Brain microvascular endothelial cell (primary cell): ENCODE measurements around the gene MKX.

Source experiments
- DNase-seq: peaks from one replicate; pipeline ENCODE4 v3.0.0-alpha.2; 2020
- H3K27ac ChIP-seq: fragments of 250-450 bp; sonication (Bioruptor Pico); 2 replicates; pipeline ENCODE4 v1.5.1; 2020; ENCODE audit warnings: mild to moderate bottlenecking, moderate library complexity
- H3K27me3 ChIP-seq: fragments of 250-450 bp; sonication (Bioruptor Pico); replicated peaks from 2 replicates; pipeline ENCODE4 v1.5.1; 2020; ENCODE audit warnings: mild to moderate bottlenecking
- H3K36me3 ChIP-seq: fragments of 250-450 bp; sonication (Bioruptor Pico); replicated peaks from 2 replicates; pipeline ENCODE4 v1.5.1; 2020; ENCODE audit warnings: mild to moderate bottlenecking
- H3K4me3 ChIP-seq: 2 replicates; pipeline ENCODE4 v1.5.1; 2011; ENCODE audit warnings: low read depth, mild to moderate bottlenecking, control low read depth, low read length, moderate library complexity
- CTCF ChIP-seq: IDR thresholded peaks from 2 replicates; pipeline ENCODE4 v1.5.1; 2011; ENCODE audit warnings: low read depth, mild to moderate bottlenecking, moderate library complexity, low read length, control low read depth, inconsistent platforms; ENCODE audit errors: missing control alignments
- in situ Hi-C: cut with HindIII; loops from 2 replicates; pipeline ENCODE4 v1.10.0; 2017; ENCODE audit warnings: low sequenced_read_pairs, low pct_ligation_motif_present

Gene MKX

GRCh38 chr10:27680691-27681605, 64.7 kb downstream of the MKX start:
- in situ Hi-C loops = no loop called here
- Histone ChIP-seq H3K4me3 (no peak overlapping the region), H3K27me3 (no peaks in the 10 kb centered on the region), H3K36me3 (no peaks in the 10 kb centered on the region), H3K27ac (no peak overlapping the region)
- peak; percentile 20 for TF ChIP-seq CTCF
- peak; percentile 51 for DNase-seq

- no peak for DNase-seq
- H3K27ac ChIP-seq = no peak overlapping the region
- H3K36me3 ChIP-seq = no peaks in the 10 kb centered on the region
- H3K4me3 ChIP-seq = no peak overlapping the region
- no peak for TF ChIP-seq CTCF
- no peaks in the 10 kb centered on the region for H3K27me3 ChIP-seq
- in situ Hi-C loops = no loop called here
These were observed 65.5 kb downstream of the MKX start for GRCh38 chr10:27680006-27680557.

GRCh38 chr10:27679369-27679912, 66.2 kb downstream of the MKX start:
- TF ChIP-seq CTCF = no peak
- Histone ChIP-seq H3K27ac (no peak overlapping the region), H3K4me3 (no peak overlapping the region), H3K27me3 (no peaks in the 10 kb centered on the region), H3K36me3 (no peaks in the 10 kb centered on the region)
- in situ Hi-C loops = no loop called here
- no peak for DNase-seq

- Histone ChIP-seq H3K4me3 (no peak overlapping the region), H3K27ac (no peak overlapping the region), H3K36me3 (no peaks in the 10 kb centered on the region), H3K27me3 (no peaks in the 10 kb centered on the region)
- in situ Hi-C loops = no loop called here
- no peak for DNase-seq
- no peak for TF ChIP-seq CTCF
These were observed 67.5 kb downstream of the MKX start for GRCh38 chr10:27678166-27678565.

GRCh38 chr10:27673065-27673464, 72.6 kb downstream of the MKX start:
- H3K4me3 ChIP-seq = no peak overlapping the region
- in situ Hi-C loops = no loop called here
- no peaks in the 10 kb centered on the region for H3K36me3 ChIP-seq
- H3K27ac ChIP-seq = no peak overlapping the region
- no peak for TF ChIP-seq CTCF
- DNase-seq = no peak
- no peaks in the 10 kb centered on the region for H3K27me3 ChIP-seq
